Neural progenitor cell (in vitro differentiated cells): ENCODE data around the gene AFF3. TPM values are rescaled to one million over a fixed set of nuclear protein-coding genes. Genes with fewer than 3 reads are reported as not detected.

ENCODE experiments used
- DNase-seq: peaks from one replicate; pipeline ENCODE4 v3.0.0-alpha.2; 2016; ENCODE audit warnings: low spot score
- H2AFZ ChIP-seq: fragments of 200-600 bp; sonication (generic); replicated peaks from 2 replicates; pipeline ENCODE4 v1.6.1; 2016; ENCODE audit warnings: antibody characterized with exemption
- H3F3A ChIP-seq: fragments of 200-600 bp; sonication (generic); 2 replicates; pipeline ENCODE4 v1.6.1; 2016; ENCODE audit warnings: antibody characterized with exemption, low read depth
- H3K27ac ChIP-seq: fragments of 200-600 bp; sonication (generic); 2 replicates; pipeline ENCODE4 v1.5.1; 2016; ENCODE audit warnings: mild to moderate bottlenecking
- H3K27me3 ChIP-seq: fragments of 200-600 bp; sonication (generic); 2 replicates; pipeline ENCODE4 v1.6.1; 2016; ENCODE audit warnings: mild to moderate bottlenecking, moderate library complexity
- H3K36me3 ChIP-seq: fragments of 200-600 bp; sonication (generic); 2 replicates; pipeline ENCODE4 v1.5.1; 2016
- H3K4me1 ChIP-seq: fragments of 200-600 bp; sonication (generic); 2 replicates; pipeline ENCODE4 v1.6.1; 2016; ENCODE audit warnings: mixed run types
- H3K4me2 ChIP-seq: fragments of 200-600 bp; sonication (generic); 2 replicates; pipeline ENCODE4 v1.6.1; 2016
- H3K4me3 ChIP-seq: fragments of 200-600 bp; sonication (generic); 2 replicates; pipeline ENCODE4 v1.5.1; 2016
- H3K79me2 ChIP-seq: fragments of 200-600 bp; sonication (generic); 2 replicates; pipeline ENCODE4 v1.6.1; 2016; ENCODE audit warnings: low read depth
- H3K9ac ChIP-seq: fragments of 200-600 bp; sonication (generic); 2 replicates; pipeline ENCODE4 v1.6.1; 2016
- H3K9me3 ChIP-seq: fragments of 200-600 bp; sonication (generic); 2 replicates; pipeline ENCODE4 v1.5.1; 2016; ENCODE audit warnings: low read depth
- H4K20me1 ChIP-seq: fragments of 200-600 bp; sonication (generic); 2 replicates; pipeline ENCODE4 v1.6.1; 2016; ENCODE audit warnings: low read depth
- H3K27ac Mint-ChIP-seq: 3 replicates; pipeline ENCODE4 v1.8.0; 2021; ENCODE audit warnings: mixed read lengths
- H3K27me3 Mint-ChIP-seq: 2 replicates; pipeline ENCODE4 v1.8.0; 2022; ENCODE audit warnings: low read depth, mild to moderate bottlenecking, inconsistent platforms, moderate library complexity, mixed read lengths; ENCODE audit not compliant: insufficient read depth
- H3K36me3 Mint-ChIP-seq: 3 replicates; pipeline ENCODE4 v1.8.0; 2021; ENCODE audit warnings: mixed read lengths
- H3K4me1 Mint-ChIP-seq: 3 replicates; pipeline ENCODE4 v1.8.0; 2021; ENCODE audit warnings: mixed read lengths
- H3K4me3 Mint-ChIP-seq: 3 replicates; pipeline ENCODE4 v1.8.0; 2021; ENCODE audit warnings: mild to moderate bottlenecking, moderate library complexity, mixed read lengths
- H3K9me3 Mint-ChIP-seq: 3 replicates; pipeline ENCODE4 v1.8.0; 2020; ENCODE audit warnings: mixed read lengths
- CTCF ChIP-seq: fragments of 200-600 bp; sonication (generic); IDR thresholded peaks from 2 replicates; pipeline ENCODE4 v1.5.1; 2017; ENCODE audit warnings: antibody characterized with exemption, mild to moderate bottlenecking
- EZH2 ChIP-seq: fragments of 200-600 bp; sonication (generic); IDR thresholded peaks from 2 replicates; pipeline ENCODE4 v1.6.1; 2017; ENCODE audit warnings: antibody characterized with exemption, mild to moderate bottlenecking, moderate library complexity
- EZH2phosphoT487 ChIP-seq: fragments of 200-600 bp; sonication (generic); IDR thresholded peaks from 2 replicates; pipeline ENCODE4 v1.6.1; 2017; ENCODE audit warnings: antibody characterized with exemption
- total RNA-seq: library from RNA; depleted of rRNA; stranded (reverse); fragments of >200 nt; gene quantifications from 2 replicates; pipeline ENCODE4 v1.2.3, GENCODE V29; 2015; ENCODE audit warnings: low replicate concordance

Gene AFF3
- total RNA-seq, 1 donor from 2014 or later, result 0.26 TPM

GRCh38 chr2:100137318-100137717 lies 5.1 kb downstream of the AFF3 start:
- peaks cover 80% of the 10 kb centered on the region for H3K27me3 ChIP-seq
- Mint-ChIP-seq H3K27ac (no peak overlapping the region), H3K27me3 (peaks cover 9% of the 10 kb centered on the region), H3K4me3 (no peak overlapping the region), H3K4me1 (peaks cover 4% of the 10 kb centered on the region), H3K9me3 (no peaks in the 10 kb centered on the region), H3K36me3 (no peaks in the 10 kb centered on the region)
- no peaks in the 10 kb centered on the region for H3K79me2 ChIP-seq
- H4K20me1 ChIP-seq, result no peaks in the 10 kb centered on the region
- H3K4me3 ChIP-seq, result no peak overlapping the region
- no peaks in the 10 kb centered on the region for H3K36me3 ChIP-seq
- H3K9me3 ChIP-seq, result no peaks in the 10 kb centered on the region
- H2AFZ ChIP-seq, result no peak overlapping the region
- no peaks in the 10 kb centered on the region for H3K4me1 ChIP-seq
- no peak for DNase-seq
- no peak overlapping the region for H3K27ac ChIP-seq
- H3F3A ChIP-seq, result no peaks in the 10 kb centered on the region
- H3K9ac ChIP-seq, result no peak overlapping the region
- H3K4me2 ChIP-seq, result no peak overlapping the region
- TF ChIP-seq EZH2, result no peak
- TF ChIP-seq EZH2phosphoT487, result no peak
- no peak for TF ChIP-seq CTCF

DNA sequence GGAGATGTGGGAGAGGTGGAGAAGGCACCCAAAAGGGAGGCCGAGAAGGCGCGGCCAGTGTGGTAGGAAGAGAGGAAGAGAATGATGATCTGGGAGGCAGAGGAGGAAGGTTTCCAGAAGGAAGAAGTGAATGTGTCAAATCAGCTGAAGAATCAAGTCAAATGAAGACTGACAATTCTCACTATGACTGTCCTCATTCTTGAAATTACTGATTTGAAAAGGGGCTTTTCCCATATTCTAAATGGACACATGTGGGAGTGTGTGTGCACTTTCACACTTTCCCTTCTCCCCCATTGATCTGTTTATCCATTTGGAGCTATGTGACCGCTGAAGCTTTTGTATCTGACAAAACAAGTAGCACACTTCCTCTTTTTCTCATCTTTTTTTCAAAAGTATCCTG lies 6.1 kb downstream of the AFF3 start:
- H3K4me3 ChIP-seq, result no peak overlapping the region
- DNase-seq, result no peak
- no peaks in the 10 kb centered on the region for H3K9me3 Mint-ChIP-seq
- no peaks in the 10 kb centered on the region for H3K36me3 Mint-ChIP-seq
- TF ChIP-seq EZH2phosphoT487 (no peak), CTCF (no peak), EZH2 (no peak)
- no peaks in the 10 kb centered on the region for H3K36me3 ChIP-seq
- no peaks in the 10 kb centered on the region for H3K4me1 ChIP-seq
- H4K20me1 ChIP-seq, result no peaks in the 10 kb centered on the region
- H3K9me3 ChIP-seq, result no peaks in the 10 kb centered on the region
- H3K27me3 Mint-ChIP-seq, result peaks cover 9% of the 10 kb centered on the region
- no peak overlapping the region for H3K27ac Mint-ChIP-seq
- H3K27ac ChIP-seq, result no peak overlapping the region
- no peak overlapping the region for H3K4me3 Mint-ChIP-seq
- peaks cover 88% of the 10 kb centered on the region for H3K27me3 ChIP-seq
- H3F3A ChIP-seq, result no peaks in the 10 kb centered on the region
- no peaks in the 10 kb centered on the region for H3K79me2 ChIP-seq
- no peak overlapping the region for H3K4me2 ChIP-seq
- peaks cover 4% of the 10 kb centered on the region for H3K4me1 Mint-ChIP-seq
- H2AFZ ChIP-seq, result no peak overlapping the region
- H3K9ac ChIP-seq, result no peak overlapping the region

DNA sequence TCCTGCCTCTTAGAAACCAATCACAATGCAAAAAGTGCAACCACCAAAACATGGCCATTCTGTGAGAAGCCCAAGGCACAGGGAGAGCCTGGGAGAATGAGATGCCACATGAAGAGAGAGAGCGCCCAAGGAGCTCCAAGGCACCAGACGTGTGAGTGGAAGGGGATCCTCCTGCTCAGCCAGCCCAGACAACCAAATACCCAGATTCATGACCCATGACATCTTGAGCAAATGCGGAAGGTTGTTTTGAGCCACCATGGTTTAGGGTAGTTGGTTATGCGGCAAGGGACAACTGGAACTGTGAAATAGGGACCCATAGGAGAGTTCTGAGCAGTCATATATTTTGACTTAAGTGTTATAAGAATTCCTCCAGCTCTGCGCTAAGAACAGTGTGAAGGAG lies 7.0 kb downstream of the AFF3 start:
- Mint-ChIP-seq H3K27ac (no peak overlapping the region), H3K4me3 (no peak overlapping the region), H3K9me3 (no peaks in the 10 kb centered on the region), H3K27me3 (peaks cover 5% of the 10 kb centered on the region), H3K4me1 (peaks cover 4% of the 10 kb centered on the region), H3K36me3 (no peaks in the 10 kb centered on the region)
- no peaks in the 10 kb centered on the region for H3K36me3 ChIP-seq
- no peak for DNase-seq
- no peak overlapping the region for H2AFZ ChIP-seq
- TF ChIP-seq EZH2 (no peak), EZH2phosphoT487 (no peak), CTCF (no peak)
- H3K4me1 ChIP-seq, result no peaks in the 10 kb centered on the region
- H4K20me1 ChIP-seq, result no peaks in the 10 kb centered on the region
- H3K9me3 ChIP-seq, result no peaks in the 10 kb centered on the region
- H3F3A ChIP-seq, result no peaks in the 10 kb centered on the region
- H3K9ac ChIP-seq, result no peak overlapping the region
- H3K4me2 ChIP-seq, result no peak overlapping the region
- no peaks in the 10 kb centered on the region for H3K79me2 ChIP-seq
- no peak overlapping the region for H3K27ac ChIP-seq
- H3K4me3 ChIP-seq, result no peak overlapping the region
- H3K27me3 ChIP-seq, result peaks cover 88% of the 10 kb centered on the region
